ENCODE data around the gene FEZF1.

- TF ChIP-seq MTF1 (CRISPR knock-in tag; IDR thresholded peaks at IDR 0.05), result no peak
- no peak for TF ChIP-seq NR1H2 (CRISPR knock-in tag; IDR thresholded peaks at IDR 0.05; ENCODE audit: borderline replicate concordance, low read depth)
- no peak for TF ChIP-seq CTCF (CRISPR knock-in tag; IDR thresholded peaks at IDR 0.05)
- TF ChIP-seq ZNF121 (CRISPR knock-in tag; IDR thresholded peaks at IDR 0.05), result no peak
- no peak for TF ChIP-seq NR3C1 (CRISPR knock-in tag; IDR thresholded peaks at IDR 0.05)
- no peak for TF ChIP-seq IRF9 (CRISPR knock-in tag; IDR thresholded peaks at IDR 0.05; ENCODE audit: borderline replicate concordance)
- TF ChIP-seq ZBTB21 (CRISPR knock-in tag; IDR thresholded peaks at IDR 0.05), result no peak
- no peak for TF ChIP-seq UBTF (CRISPR knock-in tag; IDR thresholded peaks at IDR 0.05)
- TF ChIP-seq ZNF574 (CRISPR knock-in tag; IDR thresholded peaks at IDR 0.05), result no peak
- TF ChIP-seq ZBTB8A (CRISPR knock-in tag; IDR thresholded peaks at IDR 0.05; ENCODE audit: borderline replicate concordance, low read depth), result no peak
- no peak for TF ChIP-seq ZNF431 (CRISPR knock-in tag; IDR thresholded peaks at IDR 0.05; ENCODE audit: borderline replicate concordance, low read depth)
- TF ChIP-seq AGO2 (optimal IDR thresholded peaks at IDR 0.05; ENCODE audit: low read depth, low read length), result no peak
- TF ChIP-seq U2AF1 (optimal IDR thresholded peaks at IDR 0.05; ENCODE audit: low read depth, low read length), result no peak
- no peak for TF ChIP-seq POLR2AphosphoS5 (IDR thresholded peaks at IDR 0.05; ENCODE audit: low read depth, low read length)
These were observed 4.2 kb downstream of the FEZF1 start for GRCh38 chr7:122300211-122300932.

Measured in HepG2 (cell line).